Thyroid gland (tissue), 4 donors: ENCODE results near the gene ENTR1. TPM values are rescaled to one million over a fixed set of nuclear protein-coding genes. Genes with fewer than 3 reads are reported as not detected.

ENCODE experiments used
- DNase-seq, 2 donors: peaks; one replicate each; pipeline ENCODE4 v3.0.0-alpha.2; 2019
- H3K27ac ChIP-seq, 3 donors: fragments of 200-600 bp; sonication (generic); 1 replicate in 2 of 3; 2 replicates in 1 of 3; pipeline ENCODE4 v1.5.1; 2016 to 2019; ENCODE audit warnings: mild to moderate bottlenecking in 1 of 3, moderate library complexity in 1 of 3
- H3K27me3 ChIP-seq: fragments of 200-600 bp; sonication (generic); one replicate; pipeline ENCODE4 v1.5.1; 2019
- H3K36me3 ChIP-seq, 2 donors: fragments of 200-600 bp; sonication (generic); one replicate each; pipeline ENCODE4 v1.5.1; 2016 to 2019
- H3K4me1 ChIP-seq, 2 donors: fragments of 200-600 bp; sonication (generic); one replicate each; pipeline ENCODE4 v1.5.1; 2017 to 2019
- H3K4me3 ChIP-seq, 3 donors: fragments of 200-600 bp; sonication (generic); replicated peaks in 1 of 3; 1 replicate in 2 of 3; 2 replicates in 1 of 3; pipeline ENCODE4 v1.5.1; 2016; ENCODE audit warnings: mild to moderate bottlenecking in 1 of 3
- H3K9me3 ChIP-seq: fragments of 200-600 bp; sonication (generic); one replicate; pipeline ENCODE4 v1.5.1; 2017
- POLR2A ChIP-seq, 2 donors: fragments of 450-650 bp; IDR thresholded peaks; one replicate each; pipeline ENCODE4 v1.6.1; 2017; ENCODE audit warnings: antibody characterized with exemption in 2 of 2, mild to moderate bottlenecking in 2 of 2, moderate library complexity in 1 of 2
- WGBS, 2 donors: methylation state at CpG; one replicate each; pipeline ENCODE4 v1.1.5; 2017; 5-methylcytosine and 5-hydroxymethylcytosine counted together
- intact Hi-C: fragments of 100-400 bp; cut with DNase I; formaldehyde crosslinking; loops from one replicate; pipeline ENCODE4 v1.15.1; 2023
- total RNA-seq, 4 donors: library from RNA; depleted of rRNA; stranded (reverse); fragments of >200 nt; gene quantifications; one replicate each; pipeline ENCODE4 v1.2.3, GENCODE V29; 2016
- TF ChIP-seq, protein P1 (sequence below), 6 experiments: fragments of 200-600 bp in 3 of 6; fragments of 450-650 bp in 3 of 6; sonication (generic) in 3 of 6; IDR thresholded peaks; one replicate each; pipeline ENCODE4 v1.5.1; 2016 to 2019; ENCODE audit warnings: antibody characterized with exemption in 6 of 6, mild to moderate bottlenecking in 2 of 6, inconsistent platforms in 1 of 6, moderate library complexity in 1 of 6

ENTR1 gene
- total RNA-seq, 4 donors from 2014 or later = 27.9 to 46.1 (median 33.9) TPM

DNA sequence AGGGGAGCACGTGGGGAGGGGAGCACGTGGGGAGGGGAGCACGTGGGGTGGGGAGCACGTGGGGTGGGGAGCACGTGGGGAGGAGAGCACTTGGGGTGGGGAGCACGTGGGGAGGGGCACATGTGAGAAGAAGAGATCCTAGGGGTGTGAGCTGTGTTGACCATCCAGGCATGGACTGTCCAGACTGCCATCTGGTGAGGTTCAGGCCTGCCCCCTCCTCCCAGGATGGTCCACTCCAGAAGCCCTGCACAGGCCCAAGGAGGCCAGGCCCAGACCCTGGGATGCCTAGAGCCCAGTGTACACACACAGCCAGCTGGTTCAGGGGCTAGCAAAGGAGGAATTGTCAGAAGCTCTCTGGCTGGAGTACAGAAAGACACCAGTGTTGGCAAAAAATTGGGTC lies 12.8 kb downstream of the ENTR1 start:
- H3K9me3 ChIP-seq = no peaks in the 10 kb centered on the region
- 72 to 88% methylated on average over 6 of the region's 6 CpGs for WGBS, 2 donors
- H3K36me3 ChIP-seq = peaks cover 16 to 39% of the 10 kb centered on the region in 2 donors
- no peak overlapping the region for H3K4me3 ChIP-seq
- intact Hi-C loops = no loop called here
- TF ChIP-seq, protein P1, sequence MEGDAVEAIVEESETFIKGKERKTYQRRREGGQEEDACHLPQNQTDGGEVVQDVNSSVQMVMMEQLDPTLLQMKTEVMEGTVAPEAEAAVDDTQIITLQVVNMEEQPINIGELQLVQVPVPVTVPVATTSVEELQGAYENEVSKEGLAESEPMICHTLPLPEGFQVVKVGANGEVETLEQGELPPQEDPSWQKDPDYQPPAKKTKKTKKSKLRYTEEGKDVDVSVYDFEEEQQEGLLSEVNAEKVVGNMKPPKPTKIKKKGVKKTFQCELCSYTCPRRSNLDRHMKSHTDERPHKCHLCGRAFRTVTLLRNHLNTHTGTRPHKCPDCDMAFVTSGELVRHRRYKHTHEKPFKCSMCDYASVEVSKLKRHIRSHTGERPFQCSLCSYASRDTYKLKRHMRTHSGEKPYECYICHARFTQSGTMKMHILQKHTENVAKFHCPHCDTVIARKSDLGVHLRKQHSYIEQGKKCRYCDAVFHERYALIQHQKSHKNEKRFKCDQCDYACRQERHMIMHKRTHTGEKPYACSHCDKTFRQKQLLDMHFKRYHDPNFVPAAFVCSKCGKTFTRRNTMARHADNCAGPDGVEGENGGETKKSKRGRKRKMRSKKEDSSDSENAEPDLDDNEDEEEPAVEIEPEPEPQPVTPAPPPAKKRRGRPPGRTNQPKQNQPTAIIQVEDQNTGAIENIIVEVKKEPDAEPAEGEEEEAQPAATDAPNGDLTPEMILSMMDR (IDR thresholded peaks at IDR 0.05) = no peak
- no peak for TF ChIP-seq POLR2A (IDR thresholded peaks at IDR 0.05)
- peaks cover 16 to 17% of the 10 kb centered on the region in 2 donors for H3K4me1 ChIP-seq
- no peaks in the 10 kb centered on the region for H3K27me3 ChIP-seq
- DNase-seq = no peak
- no peak overlapping the region for H3K27ac ChIP-seq

DNA sequence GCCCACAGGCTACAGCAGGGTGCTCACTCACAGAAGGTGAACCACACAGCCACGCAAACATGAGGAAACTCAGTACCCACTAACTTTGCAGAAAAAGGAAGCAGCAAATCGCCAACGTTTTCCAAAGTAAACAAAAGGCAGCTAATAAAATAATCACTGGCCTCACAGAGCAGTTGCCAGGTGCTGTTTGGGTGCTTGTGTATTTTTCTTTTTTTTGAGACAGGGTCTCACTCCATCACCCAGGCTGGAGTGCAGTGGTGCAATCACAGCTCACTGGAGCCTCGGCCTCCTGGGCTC lies 14.2 kb downstream of the ENTR1 start:
- WGBS, 2 donors = 87 to 89% methylated on average over 4 of the region's 4 CpGs
- Histone ChIP-seq H3K4me1 (peaks cover 16 to 17% of the 10 kb centered on the region in 2 donors), H3K27ac (no peak overlapping the region), H3K27me3 (no peaks in the 10 kb centered on the region), H3K4me3 (no peak overlapping the region), H3K36me3 (peaks cover 16 to 50% of the 10 kb centered on the region in 2 donors), H3K9me3 (no peaks in the 10 kb centered on the region)
- no peak for DNase-seq
- intact Hi-C loops = no loop called here
- TF ChIP-seq, protein P1 (IDR thresholded peaks at IDR 0.05) = no peak
- no peak for TF ChIP-seq POLR2A (IDR thresholded peaks at IDR 0.05)

DNA sequence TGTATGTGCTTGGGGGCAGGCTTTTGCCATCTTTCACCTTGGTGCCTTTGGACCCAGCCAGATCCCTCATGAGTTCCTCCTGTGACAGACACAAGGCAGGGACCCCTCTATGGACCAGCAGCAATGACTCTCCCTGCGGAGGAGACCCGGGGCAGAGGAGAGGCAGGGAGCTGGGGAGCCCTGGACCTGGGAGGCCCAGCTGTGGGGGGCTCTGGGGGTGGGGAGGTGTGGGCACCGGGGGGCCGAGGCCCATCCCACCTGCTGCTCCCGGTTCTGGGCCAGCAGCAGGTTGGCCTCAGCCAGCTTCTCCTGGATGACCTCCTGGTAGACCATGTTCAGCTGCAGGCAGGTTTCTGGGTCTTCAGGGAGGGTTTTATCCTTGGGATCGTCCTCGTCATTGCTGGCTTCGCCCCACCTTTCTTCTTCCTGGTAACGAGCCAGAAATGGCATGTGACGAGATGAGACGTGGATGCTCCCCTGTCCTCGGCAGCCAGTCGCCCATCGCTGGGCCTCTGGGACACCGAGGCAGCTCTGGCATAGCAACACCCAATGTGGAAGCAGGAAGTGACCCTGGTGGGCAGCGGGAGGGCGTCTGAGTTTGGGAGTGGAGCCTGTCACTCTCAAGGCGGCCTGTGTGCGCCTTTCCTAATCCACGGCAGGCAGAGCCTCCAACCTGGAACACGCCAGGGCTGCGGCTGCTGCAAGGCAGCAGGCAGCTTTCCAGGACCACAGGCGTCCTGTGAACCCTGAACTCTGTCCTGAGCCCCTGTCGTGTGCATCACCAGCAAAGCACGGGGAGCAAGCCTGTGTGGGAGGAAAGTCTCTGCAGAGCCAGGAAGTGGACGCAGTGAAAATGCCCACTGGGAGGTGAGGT lies 14.8 kb downstream of the ENTR1 start:
- Histone ChIP-seq H3K4me3 (no peak overlapping the region), H3K27me3 (no peaks in the 10 kb centered on the region), H3K4me1 (peaks cover 14 to 15% of the 10 kb centered on the region in 2 donors), H3K9me3 (no peaks in the 10 kb centered on the region), H3K27ac (no peak overlapping the region), H3K36me3 (peaks cover 16 to 50% of the 10 kb centered on the region in 2 donors)
- no peak for DNase-seq
- intact Hi-C loops = no loop called here
- 92 to 96% methylated on average over 16 to 26 of the region's 26 CpGs for WGBS, 2 donors
- TF ChIP-seq, protein P1 (IDR thresholded peaks at IDR 0.05) = no peak
- no peak for TF ChIP-seq POLR2A (IDR thresholded peaks at IDR 0.05)

DNA sequence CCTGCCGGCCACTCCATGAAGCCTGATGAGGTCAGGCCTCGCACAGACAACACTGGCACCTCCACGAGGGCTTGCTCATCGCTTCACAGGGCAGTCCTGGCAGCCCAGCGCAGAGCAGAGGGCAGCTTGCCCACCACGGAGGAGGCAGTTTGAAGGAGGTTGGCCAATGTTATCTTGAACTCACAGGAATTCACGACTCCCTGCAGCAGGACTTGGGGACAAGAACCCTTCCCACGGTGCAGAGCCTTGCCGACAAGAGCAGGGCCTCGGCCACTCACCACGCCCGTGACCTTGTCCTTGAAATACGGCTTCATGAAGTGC lies 15.4 kb downstream of the ENTR1 start:
- Histone ChIP-seq H3K4me3 (no peak overlapping the region), H3K36me3 (peaks cover 16 to 50% of the 10 kb centered on the region in 2 donors), H3K27ac (no peak overlapping the region), H3K9me3 (no peaks in the 10 kb centered on the region), H3K27me3 (no peaks in the 10 kb centered on the region), H3K4me1 (peaks cover 10 to 12% of the 10 kb centered on the region in 2 donors)
- no peak for TF ChIP-seq POLR2A (IDR thresholded peaks at IDR 0.05)
- TF ChIP-seq, protein P1 (IDR thresholded peaks at IDR 0.05) = no peak
- 93 to 94% methylated on average over 12 of the region's 13 CpGs for WGBS, 2 donors
- no peak for DNase-seq
- intact Hi-C loops = no loop called here

DNA sequence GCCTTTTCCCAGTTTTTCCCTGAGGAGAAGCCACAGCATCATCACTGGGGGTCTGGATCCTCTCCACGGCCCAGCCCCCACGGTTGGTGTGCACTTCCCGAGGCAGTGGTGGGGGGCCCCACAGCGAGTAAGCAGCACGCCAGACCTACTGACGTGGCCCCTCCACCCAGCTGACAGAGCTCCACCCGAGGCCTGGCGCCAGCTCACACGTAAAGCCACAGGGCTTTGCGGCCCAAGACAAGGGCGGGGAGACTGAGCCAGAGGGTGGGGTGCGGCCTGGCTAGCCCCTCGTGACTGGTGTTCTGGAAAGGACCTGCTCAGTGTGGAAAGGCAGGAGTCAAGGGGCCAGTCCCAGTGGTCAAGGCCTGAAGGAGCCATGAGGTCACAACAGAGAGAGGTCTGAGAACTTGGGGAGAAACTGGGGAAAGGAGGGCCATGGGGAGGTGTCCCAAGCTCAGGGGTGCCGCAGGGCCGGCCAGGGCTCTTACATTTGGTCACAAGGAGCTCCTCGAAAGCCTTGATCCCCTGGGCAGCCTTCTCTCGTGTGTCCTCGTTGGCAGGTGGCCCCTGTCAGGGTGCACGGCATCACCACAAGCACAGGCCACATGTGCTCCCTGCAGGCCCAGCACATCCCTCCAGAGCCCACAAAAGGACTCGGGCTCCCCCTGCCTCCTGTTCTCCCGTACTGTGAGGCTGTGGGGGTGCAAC lies 15.9 kb downstream of the ENTR1 start:
- H3K36me3 ChIP-seq = peaks cover 16 to 52% of the 10 kb centered on the region in 2 donors
- intact Hi-C loops = no loop called here
- no peaks in the 10 kb centered on the region for H3K27me3 ChIP-seq
- no peak for DNase-seq
- TF ChIP-seq, protein P1 (IDR thresholded peaks at IDR 0.05) = no peak
- no peak for TF ChIP-seq POLR2A (IDR thresholded peaks at IDR 0.05)
- peaks cover 10 to 11% of the 10 kb centered on the region in 2 donors for H3K4me1 ChIP-seq
- WGBS, 2 donors = 88 to 99% methylated on average over 10 to 20 of the region's 21 CpGs
- H3K9me3 ChIP-seq = no peaks in the 10 kb centered on the region
- H3K27ac ChIP-seq = no peak overlapping the region
- H3K4me3 ChIP-seq = no peak overlapping the region
